KOPT-K1 (cell line): Measurements from ENCODE around the gene TSPO2.
"Not testable (repeated sequence)": the region's sequence is repeated elsewhere in the genome, so short reads cannot be mapped to it uniquely, and the experiment has no call there.

ENCODE experiments used
- H3K27ac ChIP-seq: fragments of 200-600 bp; sonication (generic); 2 replicates; pipeline ENCODE4 v1.5.1; 2016; ENCODE audit warnings: antibody characterized with exemption, mild to moderate bottlenecking, low read depth, low read length; ENCODE audit not compliant: poor library complexity, severe bottlenecking
- H3K36me3 ChIP-seq: fragments of 200-600 bp; sonication (generic); 2 replicates; pipeline ENCODE4 v1.5.1; 2017; ENCODE audit warnings: antibody characterized with exemption, mild to moderate bottlenecking, low read length, moderate library complexity; ENCODE audit not compliant: insufficient read depth
- H3K9me3 ChIP-seq: fragments of 200-600 bp; sonication (generic); 2 replicates; pipeline ENCODE4 v1.5.1; 2017; ENCODE audit warnings: antibody characterized with exemption, low read length, mild to moderate bottlenecking; ENCODE audit not compliant: insufficient read depth, poor library complexity, severe bottlenecking

The TSPO2 gene, protein sequence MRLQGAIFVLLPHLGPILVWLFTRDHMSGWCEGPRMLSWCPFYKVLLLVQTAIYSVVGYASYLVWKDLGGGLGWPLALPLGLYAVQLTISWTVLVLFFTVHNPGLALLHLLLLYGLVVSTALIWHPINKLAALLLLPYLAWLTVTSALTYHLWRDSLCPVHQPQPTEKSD

DNA sequence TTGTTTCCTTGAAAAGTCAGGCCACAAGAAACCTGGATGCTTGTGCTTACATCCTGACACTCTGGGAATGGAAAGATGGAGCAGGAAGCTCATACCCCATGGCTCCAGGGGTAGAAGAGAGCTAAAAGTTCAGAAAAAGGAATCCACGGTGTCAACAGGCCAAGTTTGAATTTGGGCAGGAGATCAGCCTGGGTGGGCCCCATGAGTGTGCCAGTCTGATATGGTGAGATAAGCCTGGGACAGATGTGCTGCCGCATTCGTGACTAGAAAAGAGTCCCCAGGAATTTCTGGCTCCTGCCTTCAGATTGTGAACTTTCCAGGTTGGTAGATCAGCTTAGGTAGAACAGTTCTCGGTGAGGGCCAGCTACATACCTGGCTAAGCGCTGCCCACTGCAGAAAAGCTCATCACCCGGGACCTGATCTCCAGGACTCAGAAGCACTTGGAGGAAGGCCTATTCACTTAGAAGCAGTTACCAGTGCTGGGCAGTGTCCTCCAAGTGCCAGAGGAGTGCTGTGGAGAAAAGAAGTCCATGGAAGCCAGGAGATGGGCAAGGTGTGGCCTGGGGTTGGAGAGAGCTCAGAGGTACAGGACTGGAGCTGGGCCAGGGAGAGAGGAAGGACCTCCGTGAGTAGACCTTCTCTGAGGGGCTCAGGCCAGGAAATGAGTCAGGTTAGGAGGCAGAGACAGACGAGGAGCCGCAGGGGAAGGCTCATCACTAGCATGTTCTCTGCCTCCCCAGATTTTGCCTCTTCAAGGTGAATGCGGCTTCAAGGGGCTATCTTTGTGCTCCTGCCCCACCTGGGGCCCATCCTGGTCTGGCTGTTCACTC lies at the start of gene TSPO2:
Gene TSPO2 (plus strand): TSS at position 242 of the 830 bp plus-strand sequence. CDS start 519 bp downstream, at position 761.
- Histone ChIP-seq H3K9me3 (no peaks in the 10 kb centered on the region), H3K27ac (no peak within 1 kb of the TSS), H3K36me3 (no peaks in the 10 kb centered on the region)

DNA sequence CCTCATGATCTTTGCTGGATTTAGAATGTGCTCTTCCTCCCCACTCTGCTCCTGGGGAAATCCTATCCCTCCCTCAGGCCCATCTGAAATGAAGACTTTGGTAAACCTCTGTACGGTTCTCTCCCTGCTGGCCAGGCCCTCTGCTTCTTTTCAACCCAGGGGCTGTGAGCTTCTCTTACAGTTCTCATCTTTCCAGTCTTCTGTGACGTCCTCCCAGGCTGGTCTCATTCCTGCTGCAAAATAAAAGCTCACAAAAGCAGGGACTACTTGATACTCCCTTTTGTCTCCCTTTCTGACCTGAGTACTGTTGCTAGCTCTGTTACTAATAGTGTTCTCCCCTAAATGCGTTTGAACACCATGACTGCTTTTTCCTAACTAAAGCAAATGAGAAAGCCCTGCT lies 49.5 kb upstream of the TSPO2 start:
- Histone ChIP-seq H3K27ac (no peak overlapping the region), H3K9me3 (no peaks in the 10 kb centered on the region), H3K36me3 (no peaks in the 10 kb centered on the region)

DNA sequence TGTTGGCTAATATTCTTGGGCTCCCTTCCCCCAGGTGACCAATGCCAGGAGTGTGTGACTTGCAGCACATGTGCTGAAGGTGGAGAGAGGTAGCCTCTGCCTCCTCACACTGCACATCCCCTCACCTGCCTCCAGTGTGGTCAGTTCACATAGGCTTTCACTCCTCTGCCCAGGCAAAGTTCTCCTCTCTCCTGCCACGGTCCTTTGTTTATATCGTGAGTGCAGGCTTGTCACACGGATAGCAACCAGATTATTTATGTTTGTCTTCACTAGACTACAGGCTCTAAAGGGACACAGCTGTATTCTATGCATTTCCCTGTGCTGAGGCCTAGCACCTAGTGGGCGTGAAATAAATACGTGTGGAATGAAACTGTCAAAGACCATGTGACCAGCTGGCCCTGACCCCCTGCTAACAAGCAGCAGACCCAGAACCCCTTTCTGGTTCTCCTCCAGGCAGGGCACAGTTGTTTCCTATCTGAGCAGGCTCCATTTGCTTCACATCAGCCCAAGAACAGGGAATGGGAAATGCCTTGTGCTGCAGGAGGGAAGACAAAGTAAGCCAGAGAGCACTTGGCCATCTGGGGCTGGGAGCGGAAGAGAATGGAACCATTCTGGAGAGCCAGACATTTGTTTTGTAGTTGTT lies 45.6 kb upstream of the TSPO2 start:
- Histone ChIP-seq H3K36me3 (no peaks in the 10 kb centered on the region), H3K9me3 (no peaks in the 10 kb centered on the region), H3K27ac (no peak overlapping the region)

DNA sequence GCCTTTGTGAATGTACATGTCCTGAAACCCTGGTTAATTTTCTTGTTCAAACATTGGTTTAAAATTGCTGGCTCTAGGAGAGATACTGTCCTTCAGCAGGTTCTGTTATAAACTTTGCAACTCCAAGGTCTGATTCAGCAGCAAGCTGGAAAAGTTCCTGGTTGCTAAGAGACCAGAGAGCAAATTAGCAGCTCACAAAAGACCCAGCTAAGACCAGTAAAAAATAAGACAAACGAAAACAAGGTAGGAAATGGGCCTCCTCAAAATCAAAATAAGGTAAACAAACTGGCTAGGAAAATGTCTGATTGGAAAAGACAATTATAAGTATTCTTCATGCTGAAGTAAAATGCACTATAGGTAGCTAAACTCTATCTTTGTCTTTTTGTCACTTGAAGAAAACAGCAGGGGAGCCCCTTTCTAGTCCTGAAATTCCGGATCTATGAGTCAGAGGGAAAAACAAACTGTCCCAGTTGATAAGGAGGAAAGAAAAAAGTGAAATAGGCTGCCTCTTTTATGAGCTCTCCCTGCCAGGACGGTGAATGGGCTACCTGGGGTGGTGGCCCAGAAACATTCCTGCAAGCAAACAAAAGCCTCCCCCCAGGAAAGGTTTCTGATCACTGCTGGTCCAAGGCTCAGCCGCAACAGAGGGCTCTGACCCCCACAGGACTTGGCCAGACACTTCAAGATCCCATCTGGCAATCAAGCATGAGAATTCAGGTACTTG lies 44.9 kb upstream of the TSPO2 start:
- H3K9me3 ChIP-seq = no peaks in the 10 kb centered on the region
- H3K36me3 ChIP-seq = no peaks in the 10 kb centered on the region
- H3K27ac ChIP-seq = no peak overlapping the region

DNA sequence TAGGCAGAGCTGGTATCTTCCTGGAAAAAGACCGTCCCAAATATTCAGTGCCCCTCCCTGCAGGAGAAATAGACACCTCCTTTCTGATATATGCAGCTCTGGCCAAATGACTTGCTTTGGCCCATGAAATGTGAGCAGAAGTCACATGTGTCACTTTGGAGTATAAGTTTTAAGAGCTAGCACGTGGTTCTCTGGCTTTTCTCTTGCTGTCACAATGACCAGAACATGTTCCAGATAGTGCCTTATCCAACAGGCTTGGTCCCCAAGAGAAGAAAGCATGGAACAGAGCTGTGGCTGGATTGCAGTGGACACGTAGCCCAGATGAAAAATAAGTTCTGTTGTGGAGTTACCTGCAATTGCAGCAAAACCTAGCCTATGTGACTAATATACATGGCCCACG lies 43.6 kb upstream of the TSPO2 start:
- Histone ChIP-seq H3K9me3 (no peaks in the 10 kb centered on the region), H3K36me3 (no peaks in the 10 kb centered on the region), H3K27ac (no peak overlapping the region)

DNA sequence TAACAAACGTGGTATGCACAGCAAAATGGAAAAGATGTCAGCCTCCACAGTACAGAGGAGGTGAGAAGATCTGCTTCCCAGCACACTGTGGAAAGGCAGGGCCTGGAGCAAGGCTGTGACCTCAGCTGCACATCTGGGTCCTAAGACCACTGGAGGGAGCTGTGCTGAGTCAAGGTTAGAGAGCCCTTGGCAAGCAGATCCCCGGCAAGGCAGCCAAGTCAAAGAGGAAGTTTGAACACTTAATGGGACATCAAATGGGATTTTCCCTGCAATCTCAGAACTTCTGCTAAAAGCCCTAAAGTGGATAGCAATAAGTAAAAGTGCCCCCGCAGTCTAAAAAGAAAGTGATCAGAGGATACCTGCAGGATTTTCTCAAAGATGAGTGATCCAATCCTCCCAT lies 42.7 kb upstream of the TSPO2 start:
- no peaks in the 10 kb centered on the region for H3K36me3 ChIP-seq
- H3K27ac ChIP-seq = no peak overlapping the region
- H3K9me3 ChIP-seq = no peaks in the 10 kb centered on the region

DNA sequence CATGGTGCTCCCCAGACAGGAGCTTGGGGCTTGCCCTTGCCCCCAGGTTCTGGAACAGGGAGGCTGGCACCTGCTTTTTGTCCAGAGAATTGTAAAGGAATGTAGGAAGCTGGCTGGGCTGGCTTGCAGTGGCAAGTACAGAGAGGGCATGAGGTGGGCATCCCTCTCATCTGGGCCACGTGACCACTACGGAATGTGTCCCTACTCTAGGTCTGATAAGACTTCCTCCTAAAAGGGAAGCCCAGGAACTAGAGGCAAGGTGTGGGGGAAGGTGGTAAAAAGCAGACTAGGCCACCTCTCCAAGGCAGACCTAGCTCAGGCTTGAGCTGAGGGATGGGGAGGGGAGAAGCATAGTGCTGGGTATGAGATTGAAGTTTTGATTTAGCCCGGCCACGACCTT lies 42.0 kb upstream of the TSPO2 start:
- no peaks in the 10 kb centered on the region for H3K36me3 ChIP-seq
- H3K27ac ChIP-seq = no peak overlapping the region
- no peaks in the 10 kb centered on the region for H3K9me3 ChIP-seq

DNA sequence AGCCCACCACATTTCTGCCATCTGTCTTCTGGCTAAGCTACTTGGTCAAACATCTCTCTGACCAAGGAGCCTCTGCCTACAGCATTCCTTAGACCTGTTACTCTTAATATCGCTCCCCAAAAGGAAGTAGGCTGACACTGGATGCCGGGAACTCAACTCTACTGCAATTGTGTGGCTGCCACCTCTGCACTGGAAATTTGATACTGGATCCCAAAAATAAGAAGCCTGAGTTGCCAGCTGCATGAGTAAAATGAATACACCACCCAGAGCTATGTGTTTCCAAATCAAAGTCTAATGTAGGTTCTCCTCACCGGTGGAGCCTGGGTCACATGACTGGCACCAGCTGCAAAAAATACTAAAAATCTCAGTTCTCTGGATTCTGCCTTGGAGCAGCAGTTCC lies 40.1 kb upstream of the TSPO2 start:
- H3K9me3 ChIP-seq = no peaks in the 10 kb centered on the region
- no peak overlapping the region for H3K27ac ChIP-seq

DNA sequence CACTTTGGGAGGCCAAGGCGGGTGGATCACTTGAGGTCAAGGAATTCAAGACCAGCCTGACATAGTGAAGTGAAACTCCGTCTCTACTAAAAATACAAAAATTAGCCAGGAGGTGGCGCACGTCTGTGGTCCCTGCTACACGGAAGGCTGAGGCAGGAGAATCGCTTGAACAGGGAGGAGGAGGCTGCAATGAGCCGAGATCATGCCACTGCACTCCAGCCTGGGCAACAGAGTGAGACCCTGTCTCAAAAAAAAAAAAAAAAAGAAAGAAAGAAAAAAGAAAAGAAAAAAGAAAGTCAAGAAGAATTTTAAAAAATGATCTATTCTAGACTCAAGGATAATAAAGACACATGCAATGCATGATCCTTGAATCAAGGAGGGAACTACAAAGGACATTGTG lies 36.0 kb upstream of the TSPO2 start:
- H3K27ac ChIP-seq, H3K36me3 ChIP-seq, H3K9me3 ChIP-seq: not testable (repeated sequence)

More for the DNA sequence above, 40.1 kb upstream of the TSPO2 start:
- H3K36me3 ChIP-seq = no peaks in the 10 kb centered on the region

DNA sequence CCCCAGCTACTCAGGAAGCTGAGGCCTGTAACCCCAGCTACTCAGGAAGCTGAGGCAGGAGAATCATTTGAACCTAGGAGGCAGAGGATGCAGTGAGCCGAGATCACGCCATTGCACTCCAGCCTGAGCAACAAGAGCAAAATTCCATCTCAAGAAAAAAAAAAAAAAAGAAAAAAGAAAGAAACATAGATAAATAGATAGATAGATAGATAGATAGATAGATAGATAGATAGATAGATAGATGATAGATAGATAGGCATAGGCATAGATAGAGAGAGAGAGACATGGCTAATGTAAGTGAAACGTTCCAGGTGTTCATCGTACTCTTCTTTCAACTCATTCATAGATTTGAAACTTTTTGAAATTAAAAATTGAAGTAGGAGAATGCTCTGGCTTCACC lies 35.3 kb upstream of the TSPO2 start:
- not testable (repeated sequence) for H3K36me3 ChIP-seq, H3K27ac ChIP-seq, H3K9me3 ChIP-seq

DNA sequence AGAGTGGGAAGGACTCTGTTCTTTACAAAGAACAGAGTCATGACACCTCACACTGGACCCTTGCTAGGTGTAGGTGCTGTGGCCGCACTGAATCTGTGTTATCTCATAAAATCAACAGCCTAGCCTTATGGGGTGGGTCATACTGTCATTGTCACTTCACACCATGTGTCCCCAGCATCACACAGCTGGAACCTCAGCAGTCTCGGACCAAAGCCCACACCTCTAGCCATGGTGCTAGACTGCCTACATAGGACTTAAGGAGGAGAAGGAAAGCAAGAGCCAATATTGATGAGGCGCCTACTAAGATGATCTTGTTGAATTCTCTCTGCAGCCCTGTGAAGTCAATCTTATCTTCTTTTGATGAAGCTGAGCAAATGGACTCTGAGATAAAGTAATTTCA lies 34.3 kb upstream of the TSPO2 start:
- no peak overlapping the region for H3K27ac ChIP-seq
- H3K9me3 ChIP-seq = no peaks in the 10 kb centered on the region
- no peaks in the 10 kb centered on the region for H3K36me3 ChIP-seq

DNA sequence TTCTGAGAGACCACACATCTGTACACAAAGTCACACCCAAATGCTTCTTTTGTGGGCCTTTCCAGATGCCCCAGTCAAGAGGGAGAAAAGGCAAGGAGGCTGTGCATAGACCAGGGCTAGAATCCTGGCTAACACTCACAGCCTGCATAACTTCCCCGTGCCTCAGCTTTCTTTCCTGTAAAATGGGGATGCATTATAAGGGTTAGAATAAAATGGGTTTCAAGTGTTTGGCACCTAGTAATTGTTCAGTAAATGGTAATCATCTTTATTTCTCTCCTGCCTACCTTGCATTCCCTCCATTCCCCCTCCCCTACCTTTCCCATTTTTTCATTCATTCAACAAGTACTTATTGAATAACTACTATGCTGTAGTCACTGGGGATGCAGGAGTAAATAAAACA lies 32.6 kb upstream of the TSPO2 start:
- Histone ChIP-seq H3K27ac (no peak overlapping the region), H3K36me3 (no peaks in the 10 kb centered on the region), H3K9me3 (no peaks in the 10 kb centered on the region)

DNA sequence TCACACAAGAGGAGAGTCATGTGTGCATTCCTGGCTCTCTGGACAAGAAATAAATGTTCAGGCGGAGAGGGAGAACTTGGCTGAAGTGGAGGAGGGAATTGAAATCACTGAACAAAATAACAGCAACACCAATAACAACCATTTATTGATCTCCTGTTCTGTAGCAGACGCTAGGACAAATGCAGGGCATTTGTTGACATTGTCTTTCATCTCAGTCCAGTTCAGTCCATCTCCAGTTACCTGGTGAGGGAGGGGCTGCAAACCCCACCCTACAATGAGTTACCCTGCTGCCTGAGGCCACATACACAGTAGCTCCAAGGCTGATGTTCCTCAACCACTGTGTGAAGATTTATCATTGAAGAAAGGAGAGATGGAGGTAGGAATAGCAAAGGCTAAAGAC lies 30.6 kb upstream of the TSPO2 start:
- Histone ChIP-seq H3K36me3 (no peaks in the 10 kb centered on the region), H3K9me3 (no peaks in the 10 kb centered on the region), H3K27ac (no peak overlapping the region)

DNA sequence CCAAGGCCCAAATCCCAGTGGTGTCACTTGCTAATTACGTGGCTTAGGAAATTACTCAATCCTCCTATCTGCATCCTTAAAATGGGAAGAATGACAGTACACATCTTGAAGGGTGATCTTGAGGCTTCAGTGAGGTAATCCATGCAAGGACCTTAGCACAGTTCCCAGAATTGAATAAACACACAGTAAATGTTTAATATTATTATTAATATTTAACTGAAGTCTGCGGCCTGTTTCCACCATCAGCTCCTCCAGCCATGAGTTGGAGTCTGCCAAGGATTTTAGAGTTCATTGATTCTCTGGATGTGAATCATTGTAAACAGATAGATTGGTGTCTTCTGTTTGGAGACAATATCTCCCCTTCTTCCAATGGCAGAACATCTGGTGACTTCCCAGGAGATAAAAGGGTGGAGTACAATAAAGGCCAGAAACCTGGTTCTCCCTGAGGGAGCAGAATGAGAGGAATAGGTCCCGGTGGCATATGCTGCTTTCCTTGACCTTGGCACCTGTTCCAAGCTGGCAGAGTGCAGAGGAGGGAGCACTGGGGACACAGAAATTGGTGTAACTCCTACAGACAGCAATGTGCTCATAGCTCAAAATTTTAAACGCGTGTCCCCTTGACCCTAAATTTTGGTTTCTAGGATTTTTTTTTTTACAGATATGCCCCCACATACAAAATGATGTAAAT lies 28.7 kb upstream of the TSPO2 start:
- H3K9me3 ChIP-seq = no peaks in the 10 kb centered on the region
- H3K27ac ChIP-seq = no peak overlapping the region
- H3K36me3 ChIP-seq = no peaks in the 10 kb centered on the region

DNA sequence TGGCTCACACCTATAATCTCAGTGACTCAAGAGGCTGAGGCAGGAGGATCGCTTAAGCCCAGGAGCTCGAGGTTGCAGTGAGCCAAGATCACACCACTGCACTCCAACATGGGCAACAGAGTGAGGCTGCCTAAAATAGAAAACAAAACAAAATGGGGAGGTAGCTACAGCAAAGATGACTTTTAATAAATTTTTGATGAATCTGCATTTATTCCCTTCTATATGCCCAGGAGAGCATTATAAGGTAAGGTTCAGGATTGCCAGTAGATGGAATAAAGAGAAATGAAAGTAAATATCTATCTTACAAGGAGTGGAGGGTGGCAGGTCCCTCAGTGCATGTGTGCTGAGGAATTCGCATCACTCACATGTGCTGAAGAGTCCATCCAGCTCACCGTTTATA lies 27.5 kb upstream of the TSPO2 start:
- H3K27ac ChIP-seq = no peak overlapping the region
- no peaks in the 10 kb centered on the region for H3K9me3 ChIP-seq
- no peaks in the 10 kb centered on the region for H3K36me3 ChIP-seq
